Measurements from ENCODE around the gene LMF1.

DNA sequence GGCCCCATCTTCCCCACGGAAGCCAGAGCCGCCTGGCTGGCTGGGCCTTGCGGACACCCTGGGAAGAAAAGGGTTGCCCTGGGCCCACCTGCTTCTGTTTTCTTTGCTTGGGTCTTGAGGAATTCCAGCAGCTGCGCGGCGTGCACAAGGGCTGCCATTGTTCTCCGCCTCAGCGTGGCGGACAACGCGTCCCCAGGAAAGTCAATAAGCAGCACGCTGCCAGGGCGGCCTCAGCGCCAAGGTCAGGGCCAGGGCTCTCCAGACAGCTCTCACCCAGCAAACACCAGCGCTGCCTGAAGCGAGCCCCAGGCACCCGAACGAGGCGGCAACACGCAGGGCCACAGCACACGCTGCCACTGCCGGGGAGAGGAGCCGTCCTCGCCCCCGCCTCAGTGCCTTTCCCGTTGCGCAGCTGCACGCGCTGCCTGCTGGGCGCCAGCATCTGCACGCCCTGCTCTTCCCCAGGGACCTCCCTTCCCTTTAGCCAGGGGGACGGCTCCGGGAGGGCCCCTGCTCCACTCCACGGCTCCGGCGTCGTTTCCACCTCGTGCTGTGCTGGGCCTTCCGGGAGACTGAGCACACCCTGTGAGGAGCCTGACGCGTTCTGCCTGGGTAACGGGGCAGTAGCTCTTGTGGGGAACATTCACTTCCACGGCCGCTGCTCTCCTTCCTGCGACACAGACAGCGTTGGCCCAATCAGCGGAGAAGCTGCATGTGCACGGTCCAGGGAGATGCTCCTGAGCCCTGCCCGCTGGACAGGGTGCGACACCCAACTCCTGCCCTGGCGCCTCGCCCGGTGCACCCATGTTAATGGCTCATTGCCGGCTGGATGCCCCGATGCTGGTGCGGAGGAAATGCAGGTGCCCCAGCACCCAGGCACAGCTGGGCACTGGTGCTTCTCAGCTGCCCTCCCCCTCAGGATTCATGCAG lies 57.8 kb downstream of the LMF1 start:
- TF ChIP-seq, protein P1, sequence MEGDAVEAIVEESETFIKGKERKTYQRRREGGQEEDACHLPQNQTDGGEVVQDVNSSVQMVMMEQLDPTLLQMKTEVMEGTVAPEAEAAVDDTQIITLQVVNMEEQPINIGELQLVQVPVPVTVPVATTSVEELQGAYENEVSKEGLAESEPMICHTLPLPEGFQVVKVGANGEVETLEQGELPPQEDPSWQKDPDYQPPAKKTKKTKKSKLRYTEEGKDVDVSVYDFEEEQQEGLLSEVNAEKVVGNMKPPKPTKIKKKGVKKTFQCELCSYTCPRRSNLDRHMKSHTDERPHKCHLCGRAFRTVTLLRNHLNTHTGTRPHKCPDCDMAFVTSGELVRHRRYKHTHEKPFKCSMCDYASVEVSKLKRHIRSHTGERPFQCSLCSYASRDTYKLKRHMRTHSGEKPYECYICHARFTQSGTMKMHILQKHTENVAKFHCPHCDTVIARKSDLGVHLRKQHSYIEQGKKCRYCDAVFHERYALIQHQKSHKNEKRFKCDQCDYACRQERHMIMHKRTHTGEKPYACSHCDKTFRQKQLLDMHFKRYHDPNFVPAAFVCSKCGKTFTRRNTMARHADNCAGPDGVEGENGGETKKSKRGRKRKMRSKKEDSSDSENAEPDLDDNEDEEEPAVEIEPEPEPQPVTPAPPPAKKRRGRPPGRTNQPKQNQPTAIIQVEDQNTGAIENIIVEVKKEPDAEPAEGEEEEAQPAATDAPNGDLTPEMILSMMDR (IDR thresholded peaks at IDR 0.05 in 4 of 5, conservative IDR thresholded peaks at IDR 0.05 in 1 of 5), result no peak
- TF ChIP-seq POLR2A (IDR thresholded peaks at IDR 0.05), result no peak
